Activated CD4-positive, alpha-beta memory T cell treated with anti-CD3 and anti-CD28 coated beads for 36 hours (primary cell): ENCODE results near the gene SYPL2. TPM values are rescaled to one million over a fixed set of nuclear protein-coding genes. Genes with fewer than 3 reads are reported as not detected.
"Not testable (repeated sequence)": the region's sequence is repeated elsewhere in the genome, so short reads cannot be mapped to it uniquely, and the experiment has no call there.

ENCODE experiments used
- CTCF ChIA-PET: fragments of 350-600 bp; sonication (Branson Sonifier 250); formaldehyde crosslinking; loops from one replicate; lab custom pipeline; 2021; ENCODE audit warnings: antibody characterized with exemption, inconsistent platforms; lab: Charles Lee
- POLR2A ChIA-PET: fragments of 350-600 bp; sonication (Branson Sonifier 250); formaldehyde crosslinking; loops from one replicate; lab custom pipeline; 2021; ENCODE audit warnings: antibody characterized with exemption; lab: Charles Lee
- DNase-seq: peaks from one replicate; pipeline ENCODE4 v3.0.0-alpha.2; 2020
- H3K27ac Mint-ChIP-seq: one replicate; pipeline ENCODE4 v1.8.0; 2021; ENCODE audit warnings: mixed read lengths
- H3K27me3 Mint-ChIP-seq: one replicate; pipeline ENCODE4 v1.8.0; 2021; ENCODE audit warnings: mixed read lengths
- H3K36me3 Mint-ChIP-seq: one replicate; pipeline ENCODE4 v1.8.0; 2021; ENCODE audit warnings: mixed read lengths
- H3K4me1 Mint-ChIP-seq: one replicate; pipeline ENCODE4 v1.8.0; 2021; ENCODE audit warnings: low read depth, mixed read lengths
- H3K4me3 Mint-ChIP-seq: one replicate; pipeline ENCODE4 v1.8.0; 2021; ENCODE audit warnings: mild to moderate bottlenecking, mixed read lengths
- H3K9me3 Mint-ChIP-seq: one replicate; pipeline ENCODE4 v1.8.0; 2021; ENCODE audit warnings: mixed read lengths
- intact Hi-C: fragments of 100-400 bp; cut with micrococcal nuclease; formaldehyde crosslinking; loops from one replicate; pipeline ENCODE4 v1.15.1; 2023
- total RNA-seq, 2 experiments: library from RNA; stranded (reverse); gene quantifications; one replicate each; pipeline ENCODE4 v1.2.3, GENCODE V29; 2021

The SYPL2 gene
- total RNA-seq, 2 experiments from 2014 or later, result not detected

DNA sequence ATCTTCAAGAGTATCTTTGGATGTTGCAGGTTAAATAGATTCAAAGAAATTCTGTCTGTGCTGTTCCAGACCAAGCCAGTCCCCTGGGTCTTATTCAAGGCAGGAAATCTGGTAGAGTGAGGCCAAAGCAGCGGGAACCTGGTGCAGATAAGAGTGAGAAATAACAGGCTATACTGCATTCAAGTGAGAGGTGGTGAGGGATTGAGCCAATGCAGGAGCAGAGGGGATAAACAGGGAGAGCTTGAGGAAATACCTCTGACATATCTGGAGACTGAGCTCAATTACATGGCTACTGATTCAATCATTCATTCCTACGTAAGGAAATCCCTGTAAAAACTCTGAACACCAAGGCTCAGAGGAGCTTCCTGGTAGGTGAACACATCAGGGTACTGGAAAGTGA is 22.9 kb upstream of the SYPL2 start:
- ChIA-PET CTCF (no interaction called here), POLR2A (no interaction called here)
- Mint-ChIP-seq H3K36me3 (no peaks in the 10 kb centered on the region), H3K27me3 (peaks cover 3% of the 10 kb centered on the region), H3K4me1 (no peaks in the 10 kb centered on the region), H3K27ac (no peak overlapping the region), H3K4me3 (no peak overlapping the region), H3K9me3 (no peaks in the 10 kb centered on the region)
- no peak for DNase-seq
- intact Hi-C loops, result no loop called here

DNA sequence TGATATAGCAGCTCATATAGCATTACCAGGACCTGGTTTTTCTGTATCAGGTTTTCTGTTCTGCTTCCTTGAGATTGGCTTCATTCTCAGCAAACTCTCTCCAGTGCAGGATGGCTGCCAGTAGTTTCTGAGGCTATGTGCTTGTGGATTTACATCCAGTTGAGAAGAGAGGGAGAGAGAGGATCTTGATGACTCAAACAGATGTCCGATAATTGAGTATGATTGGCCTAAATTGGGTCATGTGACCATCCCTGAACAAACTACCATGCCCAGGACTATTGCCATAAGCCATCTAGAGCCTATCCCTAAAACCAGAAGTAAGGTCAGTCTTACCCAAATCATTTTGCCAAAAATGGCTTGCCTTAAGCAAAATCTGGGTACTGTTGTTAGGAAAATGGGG is 22.0 kb upstream of the SYPL2 start:
- Mint-ChIP-seq H3K27ac (no peak overlapping the region), H3K36me3 (no peaks in the 10 kb centered on the region), H3K4me1 (no peaks in the 10 kb centered on the region), H3K27me3 (peaks cover 3% of the 10 kb centered on the region), H3K9me3 (no peaks in the 10 kb centered on the region), H3K4me3 (no peak overlapping the region)
- ChIA-PET CTCF (no interaction called here), POLR2A (no interaction called here)
- DNase-seq, result no peak
- intact Hi-C loops, result no loop called here

DNA sequence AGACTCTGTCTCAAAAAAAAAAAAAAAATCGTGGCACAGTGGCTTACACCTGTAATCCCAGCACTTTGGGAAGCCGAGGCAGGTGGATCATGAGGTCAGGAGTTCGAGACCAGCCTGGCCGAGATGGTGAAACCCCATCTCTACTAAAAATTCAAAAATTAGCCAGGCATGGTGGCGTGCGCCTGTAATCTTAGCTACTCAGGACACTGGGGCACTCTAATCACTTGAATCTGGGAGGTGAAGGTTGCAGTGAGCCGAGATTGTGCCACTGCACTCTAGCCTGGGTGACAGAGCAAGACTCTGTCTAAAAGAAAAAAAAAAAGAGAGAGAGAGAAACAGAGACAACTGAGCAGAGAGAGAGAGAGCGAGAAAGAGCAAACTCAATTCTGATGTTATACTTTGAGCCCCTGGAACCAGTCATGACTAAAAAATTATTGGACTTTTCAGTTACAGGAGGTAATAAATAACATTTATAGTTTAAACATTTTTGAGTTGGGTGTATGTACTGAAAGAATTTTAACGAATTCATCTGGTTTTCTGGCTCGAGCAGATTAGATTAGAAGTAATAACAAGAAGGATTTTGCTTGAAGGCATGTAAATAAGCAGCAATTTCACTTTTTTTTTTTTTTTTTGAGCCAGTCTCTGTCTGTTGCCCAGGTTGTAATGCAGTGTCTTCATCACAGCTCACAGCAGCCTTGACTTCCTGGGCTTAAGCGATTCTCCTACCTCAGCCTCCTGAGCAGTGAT is 20.2 kb upstream of the SYPL2 start:
- H3K27me3 Mint-ChIP-seq, result peaks cover 13% of the 10 kb centered on the region
- H3K36me3 Mint-ChIP-seq, DNase-seq, H3K9me3 Mint-ChIP-seq, H3K27ac Mint-ChIP-seq, POLR2A ChIA-PET, H3K4me3 Mint-ChIP-seq, H3K4me1 Mint-ChIP-seq, CTCF ChIA-PET, intact Hi-C loops: not testable (repeated sequence)

DNA sequence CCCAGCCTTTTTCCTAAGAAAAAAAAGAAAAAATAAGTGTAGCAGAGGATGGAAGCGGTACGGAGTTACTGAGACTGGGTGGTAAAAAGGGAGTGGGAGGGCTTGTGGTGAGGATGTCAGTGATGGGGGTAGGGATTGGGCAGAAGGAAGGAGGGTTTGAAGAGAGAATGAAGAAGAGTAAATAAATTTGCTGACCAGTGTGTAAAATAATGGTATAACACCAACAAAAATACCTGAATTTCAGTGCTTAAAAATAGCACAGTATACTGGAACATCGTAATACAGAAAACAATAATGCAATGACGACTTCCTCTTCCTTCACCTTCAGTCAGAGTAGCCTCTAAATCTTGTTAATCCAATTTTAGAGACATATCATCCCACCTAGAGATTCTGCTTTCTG is 18.8 kb upstream of the SYPL2 start:
- no peaks in the 10 kb centered on the region for H3K36me3 Mint-ChIP-seq
- H3K27me3 Mint-ChIP-seq, result peaks cover 15% of the 10 kb centered on the region
- intact Hi-C loops, result no loop called here
- DNase-seq, result no peak
- peaks cover 2% of the 10 kb centered on the region for H3K9me3 Mint-ChIP-seq
- CTCF ChIA-PET, result interaction anchor here (0.7 to 1.0 kb wide), 2 partner anchors 26 to 165 kb away, joined by 4 read pairs; partner anchors contain the start of gene PSRC1
- H3K4me1 Mint-ChIP-seq, result no peaks in the 10 kb centered on the region
- H3K27ac Mint-ChIP-seq, result no peak overlapping the region
- H3K4me3 Mint-ChIP-seq, result no peak overlapping the region
- POLR2A ChIA-PET, result interaction anchor here (0.7 kb wide), 1 partner anchor 331 kb away, joined by 3 read pairs; no protein-coding TSS in a partner anchor

DNA sequence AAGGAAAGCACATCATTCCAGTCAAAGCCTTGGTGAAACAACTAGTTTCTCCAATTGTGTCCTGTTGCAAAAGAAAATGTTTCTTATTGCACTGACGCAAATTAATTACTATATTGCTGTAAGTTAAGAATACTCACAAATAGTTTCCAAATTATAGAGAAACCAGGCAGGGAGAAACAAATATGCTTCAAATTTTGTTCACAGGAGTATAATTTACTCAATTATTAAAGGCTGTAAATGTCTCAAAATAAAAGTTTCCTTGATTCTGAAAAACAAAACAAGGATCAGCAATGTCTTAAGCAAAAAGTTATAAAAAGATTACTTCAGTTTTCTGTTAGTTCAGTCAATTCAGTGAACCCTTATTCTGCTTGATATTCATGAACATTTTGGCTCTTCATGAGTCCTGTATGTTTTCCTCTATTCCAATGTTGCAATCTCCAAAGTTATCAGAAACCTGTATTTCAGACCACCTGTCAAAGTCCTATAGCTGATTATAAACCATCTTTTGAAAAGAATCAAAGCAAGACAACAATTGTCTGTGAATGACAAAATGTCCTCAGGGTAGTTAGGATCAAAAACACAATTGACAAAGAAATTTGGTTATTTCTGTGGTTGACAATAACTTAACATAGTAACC is 11.7 kb upstream of the SYPL2 start:
- Mint-ChIP-seq H3K27ac (no peak overlapping the region), H3K4me1 (no peaks in the 10 kb centered on the region), H3K4me3 (no peak overlapping the region), H3K9me3 (peaks cover 23% of the 10 kb centered on the region), H3K27me3 (peaks cover 27% of the 10 kb centered on the region), H3K36me3 (peaks cover 5% of the 10 kb centered on the region)
- no peak for DNase-seq
- CTCF ChIA-PET, result interaction anchor here (2.3 kb wide), 1 partner anchor 78 kb away, joined by 8 read pairs; no protein-coding TSS in a partner anchor
- intact Hi-C loops, result no loop called here
- POLR2A ChIA-PET, result no interaction called here

DNA sequence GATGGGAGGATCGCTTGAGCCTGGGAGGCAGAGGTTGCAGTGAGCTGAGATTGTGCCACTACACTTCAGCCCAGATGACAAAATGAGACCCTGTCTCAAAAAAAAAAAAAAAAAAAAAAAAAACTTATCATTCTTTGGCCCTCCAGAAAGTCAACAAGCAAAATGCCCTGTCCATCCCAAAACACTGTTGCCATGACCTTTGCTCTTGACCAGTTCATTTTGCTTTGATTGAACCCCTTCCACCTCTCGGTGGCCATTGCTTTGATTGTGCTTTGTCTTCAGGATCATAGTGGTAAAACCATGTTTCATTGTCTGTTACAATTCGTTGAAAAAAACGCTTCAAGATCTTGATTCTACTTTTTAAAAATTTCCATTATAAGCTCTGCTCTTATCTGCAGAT is 8.5 kb upstream of the SYPL2 start:
- Mint-ChIP-seq H3K27ac (no peak overlapping the region), H3K36me3 (peaks cover 5% of the 10 kb centered on the region), H3K9me3 (peaks cover 23% of the 10 kb centered on the region), H3K4me1 (no peaks in the 10 kb centered on the region), H3K27me3 (peaks cover 28% of the 10 kb centered on the region), H3K4me3 (no peak overlapping the region)
- ChIA-PET CTCF (interaction anchor here (2.1 kb wide), 1 partner anchor 75 kb away, joined by 6 read pairs; no protein-coding TSS in a partner anchor), POLR2A (no interaction called here)
- DNase-seq, result no peak
- intact Hi-C loops, result no loop called here

DNA sequence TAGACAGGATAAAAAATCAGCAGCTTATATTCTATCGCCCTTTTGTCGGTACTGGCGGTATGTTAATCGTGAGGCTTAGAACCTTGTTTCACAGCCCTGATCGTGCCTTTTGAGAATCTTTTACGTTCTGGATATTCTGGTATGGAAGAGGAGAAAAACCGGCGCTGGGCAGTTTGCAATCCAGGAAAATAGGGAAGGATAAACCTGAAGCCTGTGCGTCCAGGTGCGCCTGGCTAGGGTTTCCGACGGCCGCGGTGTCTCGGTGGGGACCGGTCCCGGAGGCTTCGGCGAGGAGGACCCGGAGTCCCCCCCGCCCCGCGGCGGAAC is 258 bp upstream of the SYPL2 start:
- no peaks in the 10 kb centered on the region for H3K9me3 Mint-ChIP-seq
- H3K27me3 Mint-ChIP-seq, result peaks cover 50% of the 10 kb centered on the region
- H3K36me3 Mint-ChIP-seq, result no peaks in the 10 kb centered on the region
- no peak overlapping the region for H3K4me3 Mint-ChIP-seq
- intact Hi-C loops, result loop anchor here (5.0 kb wide), 1 partner anchor 39 kb away; the partner anchor contains the start of gene PSMA5
- H3K4me1 Mint-ChIP-seq, result peaks cover 3% of the 10 kb centered on the region
- no peak for DNase-seq
- CTCF ChIA-PET, result no interaction called here
- no peak overlapping the region for H3K27ac Mint-ChIP-seq
- POLR2A ChIA-PET, result no interaction called here

DNA sequence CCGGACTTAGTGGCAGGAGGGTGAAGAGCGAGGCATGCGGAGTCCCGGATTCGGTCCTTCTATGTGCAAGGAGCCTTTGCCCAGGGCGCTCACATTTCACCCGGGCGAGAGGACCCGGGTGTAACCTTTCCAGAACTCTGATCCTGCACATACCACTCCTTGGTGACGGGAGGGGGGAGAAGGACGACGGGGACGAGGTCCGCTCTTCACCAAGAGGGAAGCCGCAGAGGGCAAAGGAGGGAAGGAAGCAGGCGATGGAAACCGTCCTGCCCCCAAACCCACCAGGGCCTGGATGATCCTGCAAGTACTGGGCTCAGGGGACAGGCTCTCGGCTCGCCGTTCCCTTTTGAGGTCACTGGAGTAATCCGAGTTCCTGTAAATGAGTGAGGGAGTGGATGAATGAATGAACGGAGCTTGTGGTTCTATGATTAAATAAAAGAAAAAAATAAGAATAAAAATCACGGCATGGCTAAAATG is 993 bp downstream of the SYPL2 start:
- intact Hi-C loops, result loop anchor here (5.0 kb wide), 1 partner anchor 40 kb away; the partner anchor contains the start of gene PSMA5
- ChIA-PET POLR2A (interaction anchor here (0.7 kb wide), 1 partner anchor 17 kb away, joined by 3 read pairs; the partner anchor contains the start of gene ATXN7L2), CTCF (interaction anchor here (0.6 to 1.2 kb wide), 2 partner anchors 27 to 62 kb away, joined by 3 read pairs; partner anchors contain the start of gene CYB561D1)
- Mint-ChIP-seq H3K36me3 (no peaks in the 10 kb centered on the region), H3K27me3 (peaks cover 50% of the 10 kb centered on the region), H3K9me3 (no peaks in the 10 kb centered on the region), H3K27ac (no peak overlapping the region), H3K4me3 (no peak overlapping the region), H3K4me1 (peaks cover 3% of the 10 kb centered on the region)
- DNase-seq, result no peak

DNA sequence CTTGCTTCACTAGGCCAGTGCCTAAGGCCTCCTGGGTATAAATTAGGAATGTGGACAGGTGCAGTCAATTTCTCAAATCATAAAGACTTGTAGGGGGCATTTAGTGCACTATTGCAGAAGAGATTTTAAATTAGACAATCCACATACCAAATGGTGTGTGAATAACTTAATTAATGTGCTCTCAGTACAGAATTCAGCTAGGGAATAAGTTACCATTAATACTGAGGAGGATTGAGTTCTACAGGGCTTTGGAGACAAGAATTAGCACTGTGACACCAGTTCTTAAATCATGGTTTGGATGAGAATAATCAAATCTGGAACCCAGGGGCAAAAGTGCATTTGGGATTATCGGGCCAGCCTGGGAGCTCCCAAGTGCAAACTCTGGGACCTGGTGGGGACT is 1.7 kb downstream of the SYPL2 start:
- Mint-ChIP-seq H3K9me3 (no peaks in the 10 kb centered on the region), H3K4me3 (no peak overlapping the region), H3K27ac (no peak overlapping the region), H3K4me1 (peaks cover 3% of the 10 kb centered on the region), H3K27me3 (peaks cover 47% of the 10 kb centered on the region), H3K36me3 (no peaks in the 10 kb centered on the region)
- DNase-seq, result no peak
- CTCF ChIA-PET, result interaction anchor here (0.6 to 1.2 kb wide), 2 partner anchors 26 to 62 kb away, joined by 3 read pairs; partner anchors contain the start of gene CYB561D1
- POLR2A ChIA-PET, result interaction anchor here (0.7 to 0.8 kb wide), 2 partner anchors 15 to 16 kb away, joined by 3 read pairs; partner anchors contain the start of gene ATXN7L2
- intact Hi-C loops, result loop anchor here (5.0 kb wide), 1 partner anchor 41 kb away; the partner anchor contains the start of gene PSMA5

DNA sequence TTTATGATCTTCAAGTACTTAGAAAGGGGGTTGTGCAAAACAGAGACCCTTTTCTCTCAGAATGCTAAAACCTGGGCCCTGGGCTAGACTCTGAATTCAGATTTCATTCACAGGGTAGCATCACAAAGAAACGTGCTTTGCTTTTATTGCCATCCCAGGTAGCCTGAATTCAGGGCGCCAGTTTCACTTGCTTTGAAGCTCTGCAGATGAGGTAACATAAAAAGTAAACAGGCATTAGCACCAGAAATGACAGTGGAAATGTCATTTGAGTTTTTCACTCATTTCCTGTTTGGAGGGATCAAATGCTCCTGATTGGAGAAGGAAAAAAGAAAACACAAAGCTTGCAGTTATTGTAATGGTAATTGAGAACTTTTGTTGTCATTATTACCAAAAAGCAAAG is 2.6 kb downstream of the SYPL2 start:
- POLR2A ChIA-PET, result interaction anchor here (0.6 to 0.8 kb wide), 2 partner anchors 14 to 255 kb away, joined by 3 read pairs; no protein-coding TSS in a partner anchor
- Mint-ChIP-seq H3K27ac (no peak overlapping the region), H3K4me1 (peaks cover 3% of the 10 kb centered on the region), H3K36me3 (no peaks in the 10 kb centered on the region), H3K4me3 (no peak overlapping the region), H3K27me3 (peaks cover 44% of the 10 kb centered on the region), H3K9me3 (no peaks in the 10 kb centered on the region)
- intact Hi-C loops, result loop anchor here (5.0 kb wide), 1 partner anchor 42 kb away; the partner anchor contains the start of gene PSMA5
- DNase-seq, result no peak
- CTCF ChIA-PET, result interaction anchor here (0.9 to 1.9 kb wide), 3 partner anchors 32 to 68 kb away, joined by 3 to 6 read pairs (median 3); no protein-coding TSS in a partner anchor

DNA sequence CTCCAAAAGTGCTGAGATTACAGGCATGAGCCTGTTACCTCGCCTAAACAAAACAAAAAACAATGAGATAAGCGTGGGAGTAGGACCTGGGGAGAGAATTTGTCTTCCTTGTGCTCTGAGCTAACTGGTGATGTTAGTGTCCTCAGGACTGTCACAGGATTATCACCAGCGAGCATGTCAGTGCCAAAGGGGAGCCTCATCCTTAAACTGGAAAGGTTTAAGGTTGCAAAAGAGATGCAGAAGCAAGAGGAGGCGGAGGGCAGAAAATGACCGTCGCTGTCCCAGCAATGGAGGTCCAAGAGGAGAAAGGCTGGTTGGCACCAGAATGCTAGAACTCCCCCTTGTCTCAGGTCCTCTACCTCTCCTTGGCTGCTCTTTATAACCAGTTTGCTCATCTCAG is 3.9 kb downstream of the SYPL2 start:
- intact Hi-C loops, result no loop called here
- no peaks in the 10 kb centered on the region for H3K36me3 Mint-ChIP-seq
- no peaks in the 10 kb centered on the region for H3K9me3 Mint-ChIP-seq
- H3K4me1 Mint-ChIP-seq, result peaks cover 3% of the 10 kb centered on the region
- H3K27ac Mint-ChIP-seq, result no peak overlapping the region
- ChIA-PET CTCF (interaction anchor here (1.4 to 1.9 kb wide), 2 partner anchors 63 to 191 kb away, joined by 5 to 6 read pairs; no protein-coding TSS in a partner anchor), POLR2A (no interaction called here)
- no peak for DNase-seq
- H3K4me3 Mint-ChIP-seq, result no peak overlapping the region
- peaks cover 33% of the 10 kb centered on the region for H3K27me3 Mint-ChIP-seq

DNA sequence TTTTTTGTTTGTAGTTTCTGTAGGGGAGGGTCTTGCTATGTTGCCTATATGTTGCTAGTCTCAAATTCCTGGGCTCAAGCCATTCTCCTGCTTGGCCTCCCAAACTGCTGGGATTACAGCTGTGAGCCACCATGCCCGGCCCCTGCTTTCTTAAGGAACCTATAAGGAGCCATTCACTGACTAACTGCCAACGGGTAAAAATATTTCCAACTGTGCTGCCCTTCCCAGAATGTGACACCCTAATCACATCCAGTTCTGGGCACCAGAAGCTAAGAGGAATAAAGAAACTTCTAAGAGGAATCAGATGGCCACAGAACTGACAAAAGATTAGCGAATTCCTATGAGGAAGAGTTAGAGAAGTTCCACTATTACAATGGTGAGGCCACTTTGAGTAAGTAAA is 6.4 kb downstream of the SYPL2 start:
- Mint-ChIP-seq H3K27ac (no peak overlapping the region), H3K9me3 (no peaks in the 10 kb centered on the region), H3K4me1 (no peaks in the 10 kb centered on the region), H3K36me3 (no peaks in the 10 kb centered on the region), H3K4me3 (no peak overlapping the region), H3K27me3 (peaks cover 32% of the 10 kb centered on the region)
- ChIA-PET CTCF (no interaction called here), POLR2A (no interaction called here)
- intact Hi-C loops, result no loop called here
- DNase-seq, result no peak
